ENCODE data around the gene CTNNA3. TPM values are rescaled to one million over a fixed set of nuclear protein-coding genes. Genes with fewer than 3 reads are reported as not detected.

Gene CTNNA3
- polyA plus RNA-seq, 1 donor from 2014 or later = 0.14 TPM

GRCh38 chr10:66880826-66881225 is 815.2 kb downstream of the CTNNA3 start:
- Histone ChIP-seq H4K20me1 (ENCODE audit: insufficient read depth) (no peaks in the 10 kb centered on the region), H3K27ac (ENCODE audit: low read length) (no peak overlapping the region), H3F3A (ENCODE audit: insufficient read depth, low read length, poor library complexity, severe bottlenecking) (no peaks in the 10 kb centered on the region), H2AFZ (ENCODE audit: low read depth, low read length) (no peak overlapping the region), H3K4me2 (ENCODE audit: low read length) (no peak overlapping the region), H3K9ac (ENCODE audit: low read length) (no peak overlapping the region), H3K4me3 (ENCODE audit: low read length) (no peak overlapping the region), H3K9me2 (ENCODE audit: insufficient read depth, low read length) (no peaks in the 10 kb centered on the region), H3K36me3 (ENCODE audit: insufficient read depth, low read length) (no peaks in the 10 kb centered on the region), H3K79me2 (replicated peaks; ENCODE audit: insufficient read depth, low read length) (no peaks in the 10 kb centered on the region), H3K27me3 (ENCODE audit: insufficient read depth, low read depth, low read length) (no peaks in the 10 kb centered on the region), H3K9me3 (ENCODE audit: low read length) (no peaks in the 10 kb centered on the region)
- TF ChIP-seq SMC3 (conservative IDR thresholded peaks at IDR 0.05; ENCODE audit: poor library complexity) (no peak), POLR2AphosphoS5 (IDR thresholded peaks at IDR 0.05) (no peak), MXI1 (conservative IDR thresholded peaks at IDR 0.05; ENCODE audit: poor library complexity, severe bottlenecking) (no peak), CTCF (IDR thresholded peaks at IDR 0.05; ENCODE audit: poor library complexity, severe bottlenecking) (no peak), RAD21 (conservative IDR thresholded peaks at IDR 0.05) (no peak), EZH2 (IDR thresholded peaks at IDR 0.05; ENCODE audit: borderline replicate concordance, insufficient read depth, low read length, poor library complexity, severe bottlenecking) (no peak), EP300 (conservative IDR thresholded peaks at IDR 0.05; ENCODE audit: poor library complexity, severe bottlenecking) (no peak), TAF1 (IDR thresholded peaks at IDR 0.05; ENCODE audit: low read depth) (no peak)
- TF ChIP-seq, protein P1, sequence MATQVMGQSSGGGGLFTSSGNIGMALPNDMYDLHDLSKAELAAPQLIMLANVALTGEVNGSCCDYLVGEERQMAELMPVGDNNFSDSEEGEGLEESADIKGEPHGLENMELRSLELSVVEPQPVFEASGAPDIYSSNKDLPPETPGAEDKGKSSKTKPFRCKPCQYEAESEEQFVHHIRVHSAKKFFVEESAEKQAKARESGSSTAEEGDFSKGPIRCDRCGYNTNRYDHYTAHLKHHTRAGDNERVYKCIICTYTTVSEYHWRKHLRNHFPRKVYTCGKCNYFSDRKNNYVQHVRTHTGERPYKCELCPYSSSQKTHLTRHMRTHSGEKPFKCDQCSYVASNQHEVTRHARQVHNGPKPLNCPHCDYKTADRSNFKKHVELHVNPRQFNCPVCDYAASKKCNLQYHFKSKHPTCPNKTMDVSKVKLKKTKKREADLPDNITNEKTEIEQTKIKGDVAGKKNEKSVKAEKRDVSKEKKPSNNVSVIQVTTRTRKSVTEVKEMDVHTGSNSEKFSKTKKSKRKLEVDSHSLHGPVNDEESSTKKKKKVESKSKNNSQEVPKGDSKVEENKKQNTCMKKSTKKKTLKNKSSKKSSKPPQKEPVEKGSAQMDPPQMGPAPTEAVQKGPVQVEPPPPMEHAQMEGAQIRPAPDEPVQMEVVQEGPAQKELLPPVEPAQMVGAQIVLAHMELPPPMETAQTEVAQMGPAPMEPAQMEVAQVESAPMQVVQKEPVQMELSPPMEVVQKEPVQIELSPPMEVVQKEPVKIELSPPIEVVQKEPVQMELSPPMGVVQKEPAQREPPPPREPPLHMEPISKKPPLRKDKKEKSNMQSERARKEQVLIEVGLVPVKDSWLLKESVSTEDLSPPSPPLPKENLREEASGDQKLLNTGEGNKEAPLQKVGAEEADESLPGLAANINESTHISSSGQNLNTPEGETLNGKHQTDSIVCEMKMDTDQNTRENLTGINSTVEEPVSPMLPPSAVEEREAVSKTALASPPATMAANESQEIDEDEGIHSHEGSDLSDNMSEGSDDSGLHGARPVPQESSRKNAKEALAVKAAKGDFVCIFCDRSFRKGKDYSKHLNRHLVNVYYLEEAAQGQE (IDR thresholded peaks at IDR 0.05; ENCODE audit: borderline replicate concordance) = no peak

- no peak overlapping the region for H2AFZ ChIP-seq (ENCODE audit: low read depth, low read length)
Observed at GRCh38 chr10:66880292-66880691, 815.7 kb downstream of the CTNNA3 start.

More at GRCh38 chr10:66880292-66880691, 815.7 kb downstream of the CTNNA3 start:
- H3K27ac ChIP-seq (ENCODE audit: low read length) = no peak overlapping the region
- H3K4me2 ChIP-seq (ENCODE audit: low read length) = no peak overlapping the region
- no peaks in the 10 kb centered on the region for H3K27me3 ChIP-seq (ENCODE audit: insufficient read depth, low read depth, low read length)
- H3K9me3 ChIP-seq (ENCODE audit: low read length) = no peaks in the 10 kb centered on the region
- H3K4me3 ChIP-seq (ENCODE audit: low read length) = no peak overlapping the region
- no peak overlapping the region for H3K9ac ChIP-seq (ENCODE audit: low read length)
- no peaks in the 10 kb centered on the region for H3F3A ChIP-seq (ENCODE audit: insufficient read depth, low read length, poor library complexity, severe bottlenecking)
- H3K9me2 ChIP-seq (ENCODE audit: insufficient read depth, low read length) = no peaks in the 10 kb centered on the region
- no peaks in the 10 kb centered on the region for H4K20me1 ChIP-seq (ENCODE audit: insufficient read depth)
- H3K36me3 ChIP-seq (ENCODE audit: insufficient read depth, low read length) = no peaks in the 10 kb centered on the region
- no peak for TF ChIP-seq MXI1 (conservative IDR thresholded peaks at IDR 0.05; ENCODE audit: poor library complexity, severe bottlenecking)
- no peak for TF ChIP-seq SMC3 (conservative IDR thresholded peaks at IDR 0.05; ENCODE audit: poor library complexity)
- no peak for TF ChIP-seq RAD21 (conservative IDR thresholded peaks at IDR 0.05)
- TF ChIP-seq, protein P1 (IDR thresholded peaks at IDR 0.05; ENCODE audit: borderline replicate concordance) = no peak
- no peak for TF ChIP-seq EP300 (conservative IDR thresholded peaks at IDR 0.05; ENCODE audit: poor library complexity, severe bottlenecking)
- TF ChIP-seq CTCF (IDR thresholded peaks at IDR 0.05; ENCODE audit: poor library complexity, severe bottlenecking) = no peak
- TF ChIP-seq EZH2 (IDR thresholded peaks at IDR 0.05; ENCODE audit: borderline replicate concordance, insufficient read depth, low read length, poor library complexity, severe bottlenecking) = no peak
- no peaks in the 10 kb centered on the region for H3K79me2 ChIP-seq (replicated peaks; ENCODE audit: insufficient read depth, low read length)
